ENCODE data around the gene SMYD3. TPM values are rescaled to one million over a fixed set of nuclear protein-coding genes. Genes with fewer than 3 reads are reported as not detected.

The SMYD3 gene
- total RNA-seq, 1 donor from 2014 or later, result 34.9 TPM

- DNase-seq (ENCODE audit: low spot score in 2 of 2, unreplicated experiment in 2 of 2), result no peak
- TF ChIP-seq CTCF (IDR thresholded peaks at IDR 0.05; ENCODE audit: unreplicated experiment), result no peak
- H3K36me3 Mint-ChIP-seq, result no peaks in the 10 kb centered on the region
- H3K9me3 Mint-ChIP-seq, result no peaks in the 10 kb centered on the region
- no peaks in the 10 kb centered on the region for H3K27me3 Mint-ChIP-seq (ENCODE audit: low read depth)
- H3K4me1 Mint-ChIP-seq, result peaks cover 26% of the 10 kb centered on the region
- H3K27ac Mint-ChIP-seq, result no peak overlapping the region
- H3K4me3 Mint-ChIP-seq, result no peak overlapping the region
These were observed 400.7 kb downstream of the SMYD3 start for GRCh38 chr1:246106342-246106763.

- peak overlapping the region; percentile 2 for H3K27ac Mint-ChIP-seq
- no peaks in the 10 kb centered on the region for H3K27me3 Mint-ChIP-seq (ENCODE audit: low read depth)
- peaks cover 21% of the 10 kb centered on the region for H3K4me1 Mint-ChIP-seq
- no peaks in the 10 kb centered on the region for H3K36me3 Mint-ChIP-seq
- DNase-seq (ENCODE audit: low spot score in 2 of 2, unreplicated experiment in 2 of 2), result no peak
- no peak overlapping the region for H3K4me3 Mint-ChIP-seq
- no peak for TF ChIP-seq CTCF (IDR thresholded peaks at IDR 0.05; ENCODE audit: unreplicated experiment)
- no peaks in the 10 kb centered on the region for H3K9me3 Mint-ChIP-seq
These were observed 402.2 kb downstream of the SMYD3 start for GRCh38 chr1:246104927-246105326.

- Mint-ChIP-seq H3K4me3 (no peak overlapping the region), H3K36me3 (no peaks in the 10 kb centered on the region), H3K27ac (no peak overlapping the region), H3K27me3 (ENCODE audit: low read depth) (no peaks in the 10 kb centered on the region), H3K9me3 (no peaks in the 10 kb centered on the region), H3K4me1 (peaks cover 32% of the 10 kb centered on the region)
- TF ChIP-seq CTCF (IDR thresholded peaks at IDR 0.05; ENCODE audit: unreplicated experiment), result no peak
- no peak for DNase-seq (ENCODE audit: low spot score in 2 of 2, unreplicated experiment in 2 of 2)
These were observed 407.5 kb downstream of the SMYD3 start for GRCh38 chr1:246099570-246099969.

- Mint-ChIP-seq H3K36me3 (no peaks in the 10 kb centered on the region), H3K4me3 (no peak overlapping the region), H3K27ac (no peak overlapping the region), H3K4me1 (peaks cover 25% of the 10 kb centered on the region), H3K27me3 (ENCODE audit: low read depth) (no peaks in the 10 kb centered on the region), H3K9me3 (peaks cover 8% of the 10 kb centered on the region)
- no peak for DNase-seq (ENCODE audit: low spot score in 2 of 2, unreplicated experiment in 2 of 2)
- no peak for TF ChIP-seq CTCF (IDR thresholded peaks at IDR 0.05; ENCODE audit: unreplicated experiment)
These were observed 410.7 kb downstream of the SMYD3 start for GRCh38 chr1:246096356-246096755.

GRCh38 chr1:246095443-246095842 is 411.6 kb downstream of the SMYD3 start:
- Mint-ChIP-seq H3K27ac (peak overlapping the region; percentile 79), H3K9me3 (peaks cover 8% of the 10 kb centered on the region), H3K36me3 (no peaks in the 10 kb centered on the region), H3K4me1 (peaks cover 21% of the 10 kb centered on the region), H3K27me3 (ENCODE audit: low read depth) (no peaks in the 10 kb centered on the region), H3K4me3 (no peak overlapping the region)
- no peak for TF ChIP-seq CTCF (IDR thresholded peaks at IDR 0.05; ENCODE audit: unreplicated experiment)
- DNase-seq (ENCODE audit: low spot score in 2 of 2, unreplicated experiment in 2 of 2), result no peak

GRCh38 chr1:246093230-246093629 is 413.8 kb downstream of the SMYD3 start:
- Mint-ChIP-seq H3K27ac (no peak overlapping the region), H3K4me1 (peaks cover 21% of the 10 kb centered on the region), H3K27me3 (ENCODE audit: low read depth) (no peaks in the 10 kb centered on the region), H3K9me3 (peaks cover 8% of the 10 kb centered on the region), H3K36me3 (no peaks in the 10 kb centered on the region), H3K4me3 (no peak overlapping the region)
- no peak for TF ChIP-seq CTCF (IDR thresholded peaks at IDR 0.05; ENCODE audit: unreplicated experiment)
- DNase-seq (ENCODE audit: low spot score in 2 of 2, unreplicated experiment in 2 of 2), result no peak

All from mesothelial cell of epicardium (in vitro differentiated cells).